Upper lobe of left lung (tissue), 4 donors: ENCODE data around the gene ARAP1.

Experiments
- POLR2A ChIP-seq, 4 donors: fragments of 450-650 bp; IDR thresholded peaks; one replicate each; pipeline ENCODE4 v1.5.1; 2016 to 2017; ENCODE audit warnings: antibody characterized with exemption in 4 of 4, mild to moderate bottlenecking in 2 of 4
- POLR2AphosphoS5 ChIP-seq, 2 donors: sonication (generic); formaldehyde crosslinking; IDR thresholded peaks; one replicate each; pipeline ENCODE4 v1.5.1; 2017; ENCODE audit warnings: antibody characterized with exemption in 2 of 2

GRCh38 chr11:72772059-72772458 lies 19.9 kb upstream of the ARAP1 start:
- TF ChIP-seq POLR2AphosphoS5 (IDR thresholded peaks at IDR 0.05), result no peak
- TF ChIP-seq POLR2A (IDR thresholded peaks at IDR 0.05), result no peak
